ENCODE results near the gene DNAI1. TPM values are rescaled to one million over a fixed set of nuclear protein-coding genes. Genes with fewer than 3 reads are reported as not detected.

The DNAI1 gene
- total and polyA plus RNA-seq, 2 of the 13 experiments (the other 11 are each of a cell fraction or from before 2014, with no cell fraction given): not detected

- TF ChIP-seq CENPX (CRISPR knock-in tag; IDR thresholded peaks at IDR 0.05) (no peak), TFE3 (CRISPR knock-in tag; IDR thresholded peaks at IDR 0.05) (no peak), FOXO4 (CRISPR knock-in tag; conservative IDR thresholded peaks at IDR 0.05) (no peak), ELF4 (CRISPR knock-in tag; IDR thresholded peaks at IDR 0.05; ENCODE audit: borderline replicate concordance) (peak; percentile 45; the same call in 1 of the 2 replicates), HHEX (CRISPR knock-in tag; IDR thresholded peaks at IDR 0.05) (no peak), SRSF1 (optimal IDR thresholded peaks at IDR 0.05; ENCODE audit: low read depth, low read length) (no peak), ZNF615 (CRISPR knock-in tag; IDR thresholded peaks at IDR 0.05; ENCODE audit: borderline replicate concordance) (no peak), E2F2 (CRISPR knock-in tag; IDR thresholded peaks at IDR 0.05; ENCODE audit: borderline replicate concordance) (no peak), ZNF253 (CRISPR knock-in tag; IDR thresholded peaks at IDR 0.05; ENCODE audit: borderline replicate concordance) (no peak), BRCA1 (CRISPR knock-in tag; IDR thresholded peaks at IDR 0.05) (no peak), ZNF296 (CRISPR knock-in tag; conservative IDR thresholded peaks at IDR 0.05) (no peak), BCL6 (CRISPR knock-in tag; IDR thresholded peaks at IDR 0.05) (no peak)
- TF ChIP-seq, protein P1, sequence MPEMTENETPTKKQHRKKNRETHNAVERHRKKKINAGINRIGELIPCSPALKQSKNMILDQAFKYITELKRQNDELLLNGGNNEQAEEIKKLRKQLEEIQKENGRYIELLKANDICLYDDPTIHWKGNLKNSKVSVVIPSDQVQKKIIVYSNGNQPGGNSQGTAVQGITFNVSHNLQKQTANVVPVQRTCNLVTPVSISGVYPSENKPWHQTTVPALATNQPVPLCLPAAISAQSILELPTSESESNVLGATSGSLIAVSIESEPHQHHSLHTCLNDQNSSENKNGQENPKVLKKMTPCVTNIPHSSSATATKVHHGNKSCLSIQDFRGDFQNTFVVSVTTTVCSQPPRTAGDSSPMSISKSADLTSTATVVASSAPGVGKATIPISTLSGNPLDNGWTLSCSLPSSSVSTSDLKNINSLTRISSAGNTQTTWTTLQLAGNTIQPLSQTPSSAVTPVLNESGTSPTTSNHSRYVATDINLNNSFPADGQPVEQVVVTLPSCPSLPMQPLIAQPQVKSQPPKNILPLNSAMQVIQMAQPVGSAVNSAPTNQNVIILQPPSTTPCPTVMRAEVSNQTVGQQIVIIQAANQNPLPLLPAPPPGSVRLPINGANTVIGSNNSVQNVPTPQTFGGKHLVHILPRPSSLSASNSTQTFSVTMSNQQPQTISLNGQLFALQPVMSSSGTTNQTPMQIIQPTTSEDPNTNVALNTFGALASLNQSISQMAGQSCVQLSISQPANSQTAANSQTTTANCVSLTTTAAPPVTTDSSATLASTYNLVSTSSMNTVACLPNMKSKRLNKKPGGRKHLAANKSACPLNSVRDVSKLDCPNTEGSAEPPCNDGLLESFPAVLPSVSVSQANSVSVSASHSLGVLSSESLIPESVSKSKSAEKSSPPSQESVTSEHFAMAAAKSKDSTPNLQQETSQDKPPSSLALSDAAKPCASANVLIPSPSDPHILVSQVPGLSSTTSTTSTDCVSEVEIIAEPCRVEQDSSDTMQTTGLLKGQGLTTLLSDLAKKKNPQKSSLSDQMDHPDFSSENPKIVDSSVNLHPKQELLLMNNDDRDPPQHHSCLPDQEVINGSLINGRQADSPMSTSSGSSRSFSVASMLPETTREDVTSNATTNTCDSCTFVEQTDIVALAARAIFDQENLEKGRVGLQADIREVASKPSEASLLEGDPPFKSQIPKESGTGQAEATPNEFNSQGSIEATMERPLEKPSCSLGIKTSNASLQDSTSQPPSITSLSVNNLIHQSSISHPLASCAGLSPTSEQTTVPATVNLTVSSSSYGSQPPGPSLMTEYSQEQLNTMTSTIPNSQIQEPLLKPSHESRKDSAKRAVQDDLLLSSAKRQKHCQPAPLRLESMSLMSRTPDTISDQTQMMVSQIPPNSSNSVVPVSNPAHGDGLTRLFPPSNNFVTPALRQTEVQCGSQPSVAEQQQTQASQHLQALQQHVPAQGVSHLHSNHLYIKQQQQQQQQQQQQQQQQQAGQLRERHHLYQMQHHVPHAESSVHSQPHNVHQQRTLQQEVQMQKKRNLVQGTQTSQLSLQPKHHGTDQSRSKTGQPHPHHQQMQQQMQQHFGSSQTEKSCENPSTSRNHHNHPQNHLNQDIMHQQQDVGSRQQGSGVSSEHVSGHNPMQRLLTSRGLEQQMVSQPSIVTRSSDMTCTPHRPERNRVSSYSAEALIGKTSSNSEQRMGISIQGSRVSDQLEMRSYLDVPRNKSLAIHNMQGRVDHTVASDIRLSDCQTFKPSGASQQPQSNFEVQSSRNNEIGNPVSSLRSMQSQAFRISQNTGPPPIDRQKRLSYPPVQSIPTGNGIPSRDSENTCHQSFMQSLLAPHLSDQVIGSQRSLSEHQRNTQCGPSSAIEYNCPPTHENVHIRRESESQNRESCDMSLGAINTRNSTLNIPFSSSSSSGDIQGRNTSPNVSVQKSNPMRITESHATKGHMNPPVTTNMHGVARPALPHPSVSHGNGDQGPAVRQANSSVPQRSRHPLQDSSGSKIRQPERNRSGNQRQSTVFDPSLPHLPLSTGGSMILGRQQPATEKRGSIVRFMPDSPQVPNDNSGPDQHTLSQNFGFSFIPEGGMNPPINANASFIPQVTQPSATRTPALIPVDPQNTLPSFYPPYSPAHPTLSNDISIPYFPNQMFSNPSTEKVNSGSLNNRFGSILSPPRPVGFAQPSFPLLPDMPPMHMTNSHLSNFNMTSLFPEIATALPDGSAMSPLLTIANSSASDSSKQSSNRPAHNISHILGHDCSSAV (CRISPR knock-in tag; IDR thresholded peaks at IDR 0.05; ENCODE audit: borderline replicate concordance): no peak
Measured at GRCh38 chr9:34458013-34458958, at the start of gene DNAI1, which contains the start of gene FAM219A (continued).

All from HepG2 (cell line).